Fibroblast of gingiva (primary cell): ENCODE data around the gene DTNBP1.

Experiments used
- DNase-seq: peaks from one replicate; pipeline ENCODE4 v3.0.0-alpha.2; 2011; ENCODE audit warnings: low read depth

The DTNBP1 gene, protein sequence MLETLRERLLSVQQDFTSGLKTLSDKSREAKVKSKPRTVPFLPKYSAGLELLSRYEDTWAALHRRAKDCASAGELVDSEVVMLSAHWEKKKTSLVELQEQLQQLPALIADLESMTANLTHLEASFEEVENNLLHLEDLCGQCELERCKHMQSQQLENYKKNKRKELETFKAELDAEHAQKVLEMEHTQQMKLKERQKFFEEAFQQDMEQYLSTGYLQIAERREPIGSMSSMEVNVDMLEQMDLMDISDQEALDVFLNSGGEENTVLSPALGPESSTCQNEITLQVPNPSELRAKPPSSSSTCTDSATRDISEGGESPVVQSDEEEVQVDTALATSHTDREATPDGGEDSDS

DNA sequence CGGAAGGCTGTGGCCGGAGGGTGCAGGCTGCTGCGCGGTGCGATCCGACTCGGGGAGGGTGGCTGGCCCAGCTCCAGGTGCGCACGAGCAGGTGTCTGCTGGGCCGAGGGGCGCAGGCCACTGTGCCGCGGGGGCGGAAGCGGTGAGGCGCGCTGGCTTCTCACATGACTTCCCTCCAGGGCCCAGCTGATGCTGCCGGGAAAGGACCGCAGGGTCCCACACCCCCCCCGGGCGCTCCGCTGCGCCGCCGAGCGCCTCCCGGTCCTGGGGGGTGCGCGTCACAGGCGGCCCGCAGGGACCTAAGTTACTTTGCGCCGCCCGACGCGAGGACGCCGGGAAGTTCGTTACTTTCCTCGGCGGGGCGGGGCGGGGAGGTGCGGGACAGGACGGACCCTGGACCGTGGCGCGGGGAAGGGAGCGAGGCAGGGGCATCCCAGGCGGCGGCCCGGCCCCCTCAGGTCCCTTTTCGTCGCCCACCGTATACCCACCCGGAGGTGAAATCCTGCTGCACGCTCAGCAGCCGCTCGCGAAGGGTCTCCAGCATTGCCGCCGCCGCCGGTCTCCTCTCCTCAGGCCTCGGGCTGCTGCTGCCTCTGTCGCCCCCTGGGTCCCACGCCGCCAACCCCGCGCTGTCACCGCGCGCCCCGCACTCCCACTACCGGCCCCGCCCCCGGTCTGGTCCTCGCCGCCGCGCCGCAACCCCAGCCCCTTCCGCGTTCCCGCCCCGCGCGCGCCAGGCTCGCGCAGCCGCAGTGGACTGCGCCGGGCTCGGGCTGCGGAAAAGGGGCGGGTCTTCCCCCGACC lies at the start of gene DTNBP1:
Gene DTNBP1 (minus strand): TSS at position 703 of the 804 bp plus-strand sequence. CDS start 159 bp downstream, at position 544.
- peak; percentile 55 for DNase-seq

DNA sequence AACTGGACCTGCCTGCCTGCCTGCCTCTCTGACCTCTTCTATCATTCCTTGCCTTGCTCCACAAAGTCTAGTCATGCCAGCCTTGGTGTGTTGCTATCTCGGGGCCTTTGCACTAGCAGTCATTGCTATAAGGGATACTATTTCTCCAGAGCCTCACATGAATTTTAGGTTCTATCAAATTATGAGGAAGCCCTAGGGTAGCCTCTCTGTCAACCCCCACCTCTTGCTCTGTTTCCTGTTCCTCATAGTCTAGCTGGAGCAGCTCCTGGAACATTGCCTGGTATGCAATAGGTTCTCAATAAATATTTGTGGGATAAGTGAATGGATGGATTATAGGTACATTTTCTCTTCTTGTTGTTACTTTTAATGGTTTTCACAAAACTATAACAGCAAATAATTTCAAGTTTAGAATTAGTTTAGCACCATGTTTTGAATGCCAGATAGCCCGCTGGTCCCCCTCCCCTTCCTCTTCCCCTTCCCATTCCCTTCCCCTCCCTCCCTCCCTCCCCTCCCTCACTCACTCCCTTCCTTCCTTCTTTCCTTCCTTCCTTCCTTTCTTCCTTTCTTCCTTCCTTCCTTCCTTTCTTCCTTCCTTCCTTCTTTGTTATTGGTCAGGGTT lies 46.9 kb upstream of the DTNBP1 start:
- DNase-seq, result no peak

DNA sequence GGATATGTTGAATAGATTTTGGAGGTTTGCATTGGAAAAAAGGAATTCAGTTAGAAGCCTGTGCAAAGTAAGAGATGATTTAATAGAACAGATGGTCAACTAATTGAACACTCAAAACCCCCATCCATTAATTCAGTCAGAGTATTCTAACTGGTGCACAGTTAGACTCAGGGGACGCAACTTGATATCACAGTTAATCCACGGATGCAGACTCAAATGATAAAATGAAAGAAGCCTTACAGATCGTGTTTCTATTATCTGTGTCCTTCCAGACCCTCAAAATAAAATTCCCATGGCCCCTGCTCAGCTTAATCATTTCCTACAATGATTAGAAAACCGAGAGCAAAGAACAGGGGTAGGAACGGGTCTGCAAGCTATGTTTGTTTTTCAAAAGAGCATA lies 45.4 kb upstream of the DTNBP1 start:
- DNase-seq, result no peak

DNA sequence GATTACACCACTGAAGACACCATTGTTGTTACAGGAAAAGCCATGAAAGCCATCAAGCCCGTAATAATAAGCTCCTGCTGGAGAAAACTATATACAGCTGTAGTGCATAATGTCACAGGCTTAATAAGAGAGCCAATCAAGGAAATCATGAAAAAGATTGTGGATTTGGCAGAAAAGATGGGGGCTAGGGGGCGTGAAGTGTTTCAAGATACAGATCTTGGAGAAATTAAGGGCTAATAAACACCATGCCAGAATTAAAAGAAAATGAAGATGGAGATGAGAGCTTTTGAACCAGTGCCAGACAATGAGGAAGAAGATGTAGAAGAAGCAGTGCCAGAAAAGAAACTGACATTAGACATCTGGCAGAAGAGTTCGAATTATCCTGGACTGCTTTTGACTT lies 43.2 kb upstream of the DTNBP1 start:
- DNase-seq, result no peak

DNA sequence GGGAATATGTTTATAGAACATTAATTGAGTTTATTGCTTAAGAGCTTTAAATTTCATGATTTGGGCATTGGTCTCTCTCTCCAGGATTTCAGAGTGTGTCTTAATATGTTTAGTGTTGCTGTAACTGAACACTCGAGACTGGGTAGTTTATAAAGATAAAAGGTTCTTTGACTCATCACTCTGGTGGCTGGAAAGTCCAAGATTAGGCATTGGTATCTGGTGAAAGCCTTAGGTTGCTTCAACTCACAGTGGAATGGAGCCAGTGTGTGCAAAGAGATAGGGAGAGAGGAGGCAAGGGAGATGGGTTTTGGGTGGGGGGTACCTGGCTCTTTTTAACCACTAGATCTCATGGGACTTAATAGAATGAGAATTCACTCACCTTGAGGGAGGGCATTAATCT lies 35.6 kb upstream of the DTNBP1 start:
- no peak for DNase-seq

DNA sequence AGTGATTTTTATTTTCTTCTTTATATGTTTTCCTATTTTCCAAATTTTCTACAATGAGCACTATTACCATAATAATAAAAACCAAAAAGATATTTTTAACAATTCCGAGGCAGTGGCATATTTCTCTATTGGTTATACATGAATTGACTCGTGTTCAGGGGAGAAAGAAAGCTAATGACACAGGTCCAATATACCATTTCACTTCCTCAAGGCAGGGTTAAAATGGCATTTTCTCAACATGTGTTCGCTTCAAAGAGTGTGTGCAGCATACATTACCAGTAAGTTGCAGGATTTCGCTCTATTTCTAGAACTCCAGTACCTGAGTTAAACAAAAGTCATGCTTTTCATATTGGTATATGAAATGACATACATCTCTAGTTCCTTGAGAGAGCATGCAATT lies 35.1 kb upstream of the DTNBP1 start:
- DNase-seq, result no peak

DNA sequence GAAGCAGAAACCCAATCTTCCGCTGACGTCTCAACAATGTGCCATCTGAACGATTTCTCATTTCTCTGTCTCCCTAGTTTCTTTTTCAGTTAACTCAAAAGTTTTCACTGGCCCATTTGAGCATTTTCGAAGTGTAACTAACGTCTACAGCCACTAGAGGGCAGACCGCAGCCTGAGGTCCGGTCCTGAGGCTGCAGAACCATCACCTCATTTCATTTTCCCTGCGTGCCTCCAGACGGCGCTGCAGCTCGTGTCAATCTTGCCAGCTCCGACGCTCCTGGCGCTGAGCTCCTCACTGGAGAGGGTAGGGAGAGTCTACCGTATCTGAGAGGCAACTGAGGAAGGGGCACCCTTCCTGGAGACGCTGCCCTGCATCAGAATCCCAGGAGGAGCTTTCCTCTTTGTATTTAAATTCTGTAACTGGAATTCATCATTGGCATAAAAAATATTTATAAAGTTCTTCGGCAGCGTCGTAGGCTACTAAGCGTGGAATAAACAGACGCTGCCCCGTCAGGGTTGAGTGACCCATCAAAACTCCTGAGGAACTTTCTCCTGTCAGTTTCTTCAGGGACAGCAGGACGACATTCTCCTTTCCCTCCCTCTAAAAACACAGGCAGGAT lies 28.5 kb upstream of the DTNBP1 start:
- DNase-seq, result peak; percentile 89

DNA sequence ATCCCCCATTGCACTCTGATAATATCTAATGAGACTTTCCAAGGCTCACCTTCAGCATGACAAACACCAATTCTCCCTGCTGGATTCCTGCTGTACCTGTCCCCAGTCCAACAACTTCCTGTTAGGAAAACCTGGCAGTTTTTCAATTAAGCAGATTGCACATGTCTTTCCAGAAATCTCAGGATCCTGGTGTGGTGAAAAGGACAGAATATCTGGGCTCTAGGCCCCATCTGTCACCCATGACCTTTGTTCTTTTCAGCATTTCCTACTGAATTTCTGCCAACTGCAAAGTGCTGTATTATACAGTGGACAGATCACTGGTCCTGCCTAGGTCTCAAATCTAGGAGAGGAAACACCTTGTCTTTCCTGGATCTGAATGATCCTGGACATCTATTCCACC lies 27.7 kb upstream of the DTNBP1 start:
- DNase-seq, result no peak

DNA sequence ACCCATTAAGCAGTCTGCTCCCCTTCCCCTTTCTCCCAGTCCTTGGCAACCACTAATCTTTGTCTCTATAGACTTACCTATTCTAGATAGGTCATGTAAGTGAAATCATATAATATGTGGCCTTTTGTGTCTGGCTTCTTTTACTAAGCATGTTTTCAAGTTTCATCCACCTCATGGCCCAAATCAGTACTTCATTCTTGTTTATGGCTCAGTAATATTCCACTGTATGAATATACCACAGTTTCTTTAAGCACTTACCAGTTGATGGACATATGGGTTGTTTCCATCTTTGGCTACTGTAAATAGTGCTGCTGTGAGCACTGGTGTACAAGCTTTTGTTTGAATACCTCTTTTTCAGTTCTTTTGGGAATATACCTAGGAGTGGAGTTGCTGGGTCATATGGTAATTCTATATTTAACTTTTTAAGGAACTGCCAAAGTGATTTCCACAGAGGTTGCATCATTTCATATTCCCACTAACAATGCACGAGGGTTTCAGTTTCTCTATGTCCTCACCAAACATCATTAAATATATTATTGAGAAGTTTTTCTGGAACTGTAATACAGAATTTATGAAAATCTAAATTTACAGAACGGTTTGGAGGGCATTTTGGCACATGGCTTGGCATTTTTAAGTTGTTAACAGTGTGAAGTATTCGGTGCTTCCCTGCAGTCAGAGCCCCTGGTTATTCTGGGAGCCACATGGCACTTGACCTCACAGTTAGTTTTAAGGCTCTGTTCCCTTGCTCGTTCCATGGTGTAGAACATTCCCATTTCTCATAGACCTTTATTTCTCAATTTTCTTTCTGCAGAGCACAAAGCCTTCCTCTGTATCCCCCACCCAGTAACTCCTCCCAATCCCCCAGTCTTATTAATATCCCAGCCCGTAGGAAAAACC lies 27.0 kb upstream of the DTNBP1 start:
- DNase-seq, result peak; percentile 49

DNA sequence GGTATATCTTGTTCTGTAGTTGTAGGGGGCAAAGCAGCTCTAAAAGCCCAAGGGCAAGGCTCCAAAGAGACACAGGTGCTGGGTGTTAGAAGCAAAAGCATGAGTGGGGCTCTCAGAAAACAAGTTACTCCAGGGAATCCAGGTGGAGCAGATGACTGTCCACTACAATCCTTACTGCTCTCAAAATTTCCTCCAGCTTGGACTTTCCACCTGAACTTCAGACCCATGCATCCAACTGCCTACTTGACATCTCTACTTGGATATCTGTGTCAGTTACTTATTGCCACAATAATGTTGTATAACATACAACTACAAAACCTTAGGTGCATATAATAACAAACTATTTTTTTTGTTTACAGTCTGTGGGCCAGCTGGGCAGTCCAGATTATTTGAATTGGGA lies 22.8 kb upstream of the DTNBP1 start:
- DNase-seq, result no peak

DNA sequence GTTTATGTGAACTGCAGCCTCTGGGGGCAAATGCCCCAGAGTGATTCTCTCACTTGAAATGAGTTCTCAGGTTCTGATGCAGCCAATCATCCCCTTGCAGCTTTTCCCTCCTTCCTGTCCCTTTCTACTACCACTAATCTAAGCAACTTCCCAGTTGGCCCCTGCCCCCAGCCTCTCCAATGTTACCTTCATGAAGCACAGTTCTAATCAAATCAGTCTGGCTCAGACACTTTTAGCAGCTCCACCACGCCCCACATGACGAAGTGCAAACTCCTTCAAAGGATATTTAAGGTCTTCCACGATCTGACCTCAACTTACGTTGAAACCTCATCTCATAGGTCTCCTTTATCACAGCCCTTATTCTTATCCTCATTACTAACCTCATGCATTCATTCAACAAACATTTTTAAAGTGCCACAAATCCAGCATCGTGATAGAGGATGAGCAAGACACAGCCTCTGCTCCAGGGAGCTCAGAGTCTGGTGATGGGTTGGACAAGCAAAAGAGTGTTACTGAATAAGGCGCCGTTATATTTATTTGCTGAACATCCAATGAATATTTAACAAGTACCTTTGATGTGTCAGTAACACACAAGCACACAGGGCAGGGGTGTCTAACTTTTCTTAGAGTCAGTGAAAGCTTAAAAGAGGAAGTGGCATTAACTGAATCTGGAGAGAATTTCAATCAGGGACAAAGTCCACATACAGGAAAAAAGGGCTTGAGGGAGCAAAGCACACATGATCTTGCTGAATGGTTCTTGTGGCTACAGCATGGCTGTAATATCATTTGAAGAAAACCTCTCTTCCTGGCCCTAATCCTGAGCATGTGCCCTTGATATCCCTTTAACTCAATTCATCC lies 20.4 kb upstream of the DTNBP1 start:
- no peak for DNase-seq

DNA sequence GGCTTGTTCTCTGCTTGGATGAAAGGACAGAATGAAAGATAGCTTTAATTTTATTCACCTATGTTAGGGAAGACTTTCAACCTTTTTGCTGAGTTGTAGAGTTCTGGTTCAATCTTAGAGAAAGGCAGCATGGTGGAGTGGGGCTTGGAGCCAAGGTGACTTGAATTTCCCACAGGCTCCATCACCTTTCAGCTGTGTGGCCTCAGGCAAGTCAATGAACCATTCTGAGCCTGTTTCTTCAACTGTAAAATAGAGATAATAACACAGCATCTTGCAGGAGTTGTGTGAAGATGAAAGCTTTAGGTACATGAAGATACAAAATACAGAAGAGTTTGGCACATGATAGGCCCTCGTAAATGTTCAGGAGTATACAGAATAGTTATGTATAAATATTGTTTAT lies 19.1 kb upstream of the DTNBP1 start:
- no peak for DNase-seq

DNA sequence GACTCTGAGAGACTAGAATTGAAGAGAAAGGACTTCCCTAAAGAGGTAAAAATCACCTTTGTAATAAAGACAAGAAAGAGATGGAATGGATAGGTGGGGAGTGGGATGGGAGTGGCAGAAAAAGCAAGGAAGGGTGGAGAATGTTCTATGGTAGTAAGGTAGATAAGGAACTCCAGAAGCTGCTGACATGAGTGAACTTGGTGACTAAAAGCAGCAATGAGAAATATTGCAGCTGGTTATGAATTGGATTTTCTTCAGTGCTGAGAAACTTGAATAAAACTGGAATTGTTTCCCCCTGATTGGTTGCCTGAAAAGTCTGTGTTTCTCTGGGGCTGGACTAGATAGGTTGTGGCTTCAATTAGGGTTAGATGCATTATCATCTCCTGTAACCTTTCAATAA lies 15.7 kb upstream of the DTNBP1 start:
- DNase-seq, result no peak

DNA sequence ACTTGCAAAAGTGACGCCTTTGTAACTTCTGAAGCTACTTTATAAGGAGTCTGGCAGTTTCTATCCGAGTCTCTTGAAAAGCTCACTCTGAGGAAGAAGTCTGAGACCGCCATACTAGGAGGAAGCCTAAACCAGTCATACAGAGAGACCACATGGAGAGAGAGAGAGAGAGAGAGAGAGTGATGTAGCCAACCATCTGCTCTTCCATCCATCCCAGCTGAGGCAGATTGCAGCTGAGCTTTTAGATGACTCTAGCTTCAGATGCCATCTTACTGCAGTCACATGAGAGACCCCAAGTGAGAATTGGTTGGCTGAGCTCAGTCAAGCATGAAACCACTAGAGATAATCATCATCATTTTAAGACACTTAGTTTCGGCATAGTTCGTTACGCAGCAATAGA lies 15.0 kb upstream of the DTNBP1 start:
- no peak for DNase-seq

DNA sequence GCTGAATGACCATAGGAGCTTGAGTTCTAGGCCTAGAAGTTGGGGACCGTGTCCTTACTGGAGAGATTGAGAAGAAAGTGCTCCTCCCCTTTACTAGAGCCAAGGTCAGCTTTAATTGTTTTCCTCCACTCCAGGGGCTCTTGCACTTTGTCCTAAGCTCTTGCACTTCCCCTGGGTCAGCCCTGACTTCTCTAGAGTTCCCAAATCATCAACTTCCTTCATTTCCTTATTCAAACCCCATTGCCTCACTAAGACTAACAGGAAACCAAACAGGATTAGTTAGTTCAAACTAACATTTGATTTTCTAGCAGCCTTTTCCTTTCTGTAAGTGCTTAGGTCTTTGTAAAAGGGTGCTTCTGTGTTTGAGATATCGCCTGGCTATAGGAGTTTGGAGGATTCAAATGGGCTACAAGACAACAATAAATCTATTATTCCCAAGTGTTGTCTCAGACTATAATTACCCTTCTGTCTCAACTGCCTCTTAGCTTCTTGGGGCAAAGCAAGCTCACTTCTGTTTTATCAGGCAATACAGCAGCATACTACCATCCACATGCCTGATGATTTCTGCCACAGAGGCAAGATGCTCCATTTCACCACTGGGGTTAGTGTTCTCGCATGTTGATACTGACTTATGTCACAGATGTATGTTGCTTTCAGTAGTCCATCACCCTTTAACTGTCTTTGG lies 12.8 kb upstream of the DTNBP1 start:
- DNase-seq, result no peak

DNA sequence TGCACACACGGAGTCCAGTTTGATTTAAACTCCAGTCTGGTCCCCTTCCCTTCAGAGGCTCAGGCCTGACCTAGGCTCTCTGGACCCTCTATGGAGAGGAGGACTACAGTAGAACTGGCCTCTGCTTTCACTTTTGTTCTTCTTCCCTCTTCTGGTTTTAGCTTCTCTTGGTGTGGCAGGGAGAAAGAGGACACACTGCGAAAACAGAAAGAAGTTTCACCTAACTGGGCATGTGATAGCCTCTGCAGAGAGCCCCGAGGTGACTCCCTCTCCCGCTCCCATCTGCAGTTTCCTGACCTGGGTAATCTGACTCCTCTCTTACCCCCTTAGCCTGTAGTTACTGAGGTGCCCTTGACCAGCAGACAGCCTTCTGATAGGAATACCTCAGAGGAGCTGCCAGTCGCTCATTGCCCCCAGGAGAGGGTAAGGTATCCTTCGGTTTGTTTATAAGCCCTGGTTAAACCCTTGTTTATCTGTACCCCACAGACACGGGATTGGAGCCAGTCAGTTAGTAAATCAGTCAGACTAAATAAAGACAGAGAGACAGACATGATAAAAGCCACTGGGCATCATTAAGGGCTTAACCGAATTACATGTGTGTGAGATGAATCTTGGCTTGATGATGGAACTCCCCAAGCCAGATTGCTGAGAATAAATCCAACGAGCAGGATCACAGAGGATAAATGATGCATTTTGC lies 12.0 kb upstream of the DTNBP1 start:
- DNase-seq, result no peak

DNA sequence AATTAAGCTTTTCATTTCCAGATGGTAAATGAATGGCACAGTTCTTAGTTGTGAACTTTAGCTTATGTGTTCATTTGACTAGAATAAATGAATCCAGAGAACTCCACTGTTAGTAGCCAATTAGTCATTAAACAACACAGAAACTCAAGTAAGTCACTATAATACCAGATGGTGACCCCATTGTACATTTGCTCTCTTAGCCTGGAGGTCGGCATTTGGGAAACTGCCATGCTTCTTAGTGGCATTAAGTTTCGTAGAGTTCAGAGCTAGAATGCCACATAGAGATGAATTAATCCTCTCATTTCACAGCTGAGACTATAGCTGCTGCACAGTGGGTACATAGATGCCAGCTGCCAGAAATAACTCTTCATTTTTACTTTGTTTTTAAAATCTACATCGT lies 10.8 kb upstream of the DTNBP1 start:
- DNase-seq, result no peak

DNA sequence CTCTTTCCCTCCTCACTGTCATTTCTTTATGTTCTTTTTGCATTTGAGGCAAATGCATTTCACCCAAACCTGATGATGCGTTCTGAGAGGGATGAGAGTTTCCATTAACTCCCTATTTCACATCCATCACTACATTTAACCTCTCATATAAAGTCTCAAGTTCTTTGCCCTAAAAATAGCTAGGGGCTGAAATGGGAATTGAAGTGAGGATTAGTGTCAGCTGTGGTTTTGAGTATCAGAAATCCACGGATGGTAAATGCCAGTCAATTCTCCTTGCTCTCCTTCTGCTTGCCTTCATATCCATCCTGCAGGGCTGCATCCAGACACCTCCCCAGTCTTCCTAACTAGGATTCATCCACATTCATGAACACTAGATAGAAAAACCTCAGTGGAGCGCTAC lies 10.0 kb upstream of the DTNBP1 start:
- no peak for DNase-seq

DNA sequence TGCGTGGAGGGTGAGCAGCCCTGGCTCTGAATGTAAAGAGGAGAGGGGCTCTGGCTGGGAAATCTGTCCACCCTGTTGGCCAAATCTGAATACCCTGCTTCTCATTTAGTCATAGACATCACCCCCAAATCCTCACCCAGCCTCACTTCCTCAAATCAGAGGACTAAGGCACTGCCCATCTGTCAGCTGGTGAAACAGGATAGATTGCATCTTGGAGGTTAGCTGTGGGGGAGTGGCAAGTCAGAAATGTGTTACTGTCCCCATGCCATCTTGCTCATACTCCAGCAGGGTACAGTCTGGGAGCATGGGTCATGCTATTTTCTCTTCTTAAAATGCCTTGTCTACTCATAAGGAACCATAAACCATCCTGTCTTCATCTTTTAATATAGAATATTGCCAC lies 9.5 kb upstream of the DTNBP1 start:
- DNase-seq, result no peak
